ENCODE results near the gene PCDHA8.
"Not testable (repeated sequence)": the region's sequence is repeated elsewhere in the genome, so short reads cannot be mapped to it uniquely, and the experiment has no call there.

Gene PCDHA8

GRCh38 chr5:140829511-140830501 lies 11.2 kb upstream of the PCDHA8 start:
- DNase-seq (ENCODE audit: low read depth in 2 of 2): not testable (repeated sequence)

GRCh38 chr5:140833993-140834392 lies 7.0 kb upstream of the PCDHA8 start, which contains the start of gene PCDHA7:
Gene PCDHA7 (plus strand): TSS chr5:140834269. CDS start chr5:140834384, 115 bp downstream.
- DNase-seq (ENCODE audit: low read depth in 2 of 2): no peak

GRCh38 chr5:140834439-140835008 lies 6.5 kb upstream of the PCDHA8 start:
- DNase-seq (ENCODE audit: low read depth in 2 of 2): not testable (repeated sequence)

- no peak for DNase-seq (ENCODE audit: low read depth in 2 of 2)
Measured at GRCh38 chr5:140835622-140836510, 5.1 kb upstream of the PCDHA8 start.

- no peak for DNase-seq (ENCODE audit: low read depth in 2 of 2)
Measured at GRCh38 chr5:140842798-140843733, 2.1 kb downstream of the PCDHA8 start.

- DNase-seq (ENCODE audit: low read depth in 2 of 2): not testable (repeated sequence)
Measured at GRCh38 chr5:140848139-140849102, 7.4 kb downstream of the PCDHA8 start, which contains the start of gene PCDHA9. Gene PCDHA9 (plus strand): TSS chr5:140848382. CDS start chr5:140848496, 114 bp downstream.

GRCh38 chr5:140849831-140850634 lies 9.0 kb downstream of the PCDHA8 start:
- not testable (repeated sequence) for DNase-seq (ENCODE audit: low read depth in 2 of 2)

- DNase-seq (ENCODE audit: low read depth in 2 of 2): no peak
Measured at GRCh38 chr5:140855772-140856674, 15.0 kb downstream of the PCDHA8 start, which contains the start of gene PCDHA10. Gene PCDHA10 (plus strand): TSS chr5:140855897. CDS start chr5:140856049, 152 bp downstream.

GRCh38 chr5:140857177-140857986 lies 16.4 kb downstream of the PCDHA8 start:
- DNase-seq (ENCODE audit: low read depth in 2 of 2): no peak

GRCh38 chr5:140857987-140858240 lies 16.9 kb downstream of the PCDHA8 start:
- no peak for DNase-seq (ENCODE audit: low read depth in 2 of 2)

GRCh38 chr5:140862441-140863295 lies 21.7 kb downstream of the PCDHA8 start:
- no peak for DNase-seq (ENCODE audit: low read depth in 2 of 2)

GRCh38 chr5:140868721-140869554 lies 28.0 kb downstream of the PCDHA8 start, which contains the start of gene PCDHA11:
Gene PCDHA11 (plus strand): TSS chr5:140868957. CDS start chr5:140869104, 147 bp downstream.
- DNase-seq (ENCODE audit: low read depth in 2 of 2): no peak

GRCh38 chr5:140869555-140869886 lies 28.5 kb downstream of the PCDHA8 start:
- DNase-seq (ENCODE audit: low read depth in 2 of 2): no peak

- DNase-seq (ENCODE audit: low read depth in 2 of 2): no peak
Measured at GRCh38 chr5:140870221-140871201, 29.5 kb downstream of the PCDHA8 start.
